ENCODE data around the gene CBR3. TPM values are rescaled to one million over a fixed set of nuclear protein-coding genes. Genes with fewer than 3 reads are reported as not detected.

CBR3 gene
- total and polyA plus RNA-seq, 11 donors, result 1.4 to 5.5 (median 2.9) TPM

DNA sequence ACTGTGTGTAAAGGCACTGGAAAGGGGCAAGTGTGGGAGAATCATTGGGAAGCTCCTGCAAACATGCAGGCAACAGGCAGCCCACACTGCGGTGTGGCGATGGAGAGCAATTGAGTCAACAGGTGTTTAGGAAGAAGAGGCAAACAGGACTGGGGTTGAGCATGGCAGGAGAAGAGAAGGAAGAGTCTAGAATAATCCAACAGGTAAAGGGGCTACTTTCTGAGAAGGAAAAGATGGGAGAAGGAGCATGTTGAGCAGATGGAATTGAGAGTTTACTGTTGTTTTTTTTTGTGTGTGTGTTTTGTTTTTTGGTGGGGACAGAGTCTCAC, 25.9 kb downstream of the CBR3 start:
- H3K9me3 ChIP-seq, result no peaks in the 10 kb centered on the region
- H3K36me3 ChIP-seq, result peaks cover 0 to 9% (median 0%) of the 10 kb centered on the region in 9 donors
- no peak overlapping the region for H3K4me3 ChIP-seq
- intact Hi-C loops (cut with DNase I), result no loop called here
- no peaks in the 10 kb centered on the region for H3K27me3 ChIP-seq
- ATAC-seq (no peak), DNase-seq (no peak)
- 92 to 97% (median 96%) methylated on average over 2 of the region's 2 CpGs for WGBS, 4 donors
- H3K27ac ChIP-seq, result no peak overlapping the region
- TF ChIP-seq CTCF (IDR thresholded peaks at IDR 0.05) (no peak), POLR2A (IDR thresholded peaks at IDR 0.05) (no peak)
- peaks cover 0 to 38% (median 14%) of the 10 kb centered on the region in 12 donors for H3K4me1 ChIP-seq

GRCh38 chr21:36162631-36163030, 27.8 kb downstream of the CBR3 start:
- Histone ChIP-seq H3K27me3 (no peaks in the 10 kb centered on the region), H3K36me3 (peaks cover 0 to 22% (median 10%) of the 10 kb centered on the region in 9 donors), H3K4me3 (no peak overlapping the region), H3K9me3 (no peaks in the 10 kb centered on the region), H3K27ac (no peak overlapping the region), H3K4me1 (peaks cover 0 to 32% (median 8%) of the 10 kb centered on the region in 12 donors)
- intact Hi-C loops (cut with DNase I), result no loop called here
- no peak for TF ChIP-seq CTCF (IDR thresholded peaks at IDR 0.05)
- TF ChIP-seq POLR2A (IDR thresholded peaks at IDR 0.05), result no peak
- WGBS, 4 donors, result 93 to 98% (median 95%) methylated on average over 5 of the region's 5 CpGs
- DNase-seq, result no peak
- ATAC-seq, result no peak

GRCh38 chr21:36163750-36164741, 29.2 kb downstream of the CBR3 start:
- Histone ChIP-seq H3K27ac (peak overlapping the region in 1 of 12 donors; percentile 55), H3K9me3 (no peaks in the 10 kb centered on the region), H3K36me3 (peaks cover 0 to 33% (median 16%) of the 10 kb centered on the region in 9 donors), H3K27me3 (no peaks in the 10 kb centered on the region), H3K4me1 (peaks cover 0 to 28% (median 8%) of the 10 kb centered on the region in 12 donors), H3K4me3 (no peak overlapping the region)
- intact Hi-C loops (cut with DNase I), result no loop called here
- DNase-seq (no peak), ATAC-seq (peak in 1 of 4 donors; percentile 35)
- no peak for TF ChIP-seq CTCF (IDR thresholded peaks at IDR 0.05)
- TF ChIP-seq POLR2A (IDR thresholded peaks at IDR 0.05), result no peak
- WGBS, 4 donors, result 61 to 75% (median 70%) methylated on average over 10 of the region's 10 CpGs

DNA sequence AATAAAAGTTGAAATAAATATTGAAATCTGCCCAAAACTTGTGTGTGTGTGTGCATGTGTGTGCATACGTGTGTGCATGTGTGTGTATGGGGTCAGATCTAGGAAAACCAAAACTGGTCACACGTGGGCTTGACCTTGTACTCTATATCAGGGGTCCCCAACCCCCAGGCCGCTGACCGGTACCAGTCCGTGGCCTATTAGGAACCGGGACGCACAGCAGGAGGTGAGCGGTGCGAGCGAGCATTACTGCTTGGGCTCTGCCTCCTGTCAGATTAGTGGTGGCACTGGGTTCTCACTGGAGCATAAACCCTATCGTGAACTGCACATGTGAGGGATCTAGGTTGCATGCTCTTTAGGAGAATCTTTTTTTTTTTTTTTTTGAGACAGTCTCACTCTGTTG, 30.5 kb downstream of the CBR3 start:
- intact Hi-C loops (cut with DNase I), result no loop called here
- ATAC-seq, result no peak
- Histone ChIP-seq H3K4me1 (peaks cover 0 to 27% (median 8%) of the 10 kb centered on the region in 12 donors), H3K9me3 (no peaks in the 10 kb centered on the region), H3K4me3 (no peak overlapping the region), H3K36me3 (peaks cover 0 to 40% (median 21%) of the 10 kb centered on the region in 9 donors), H3K27ac (no peak overlapping the region), H3K27me3 (no peaks in the 10 kb centered on the region)
- WGBS, 4 donors, result 94 to 96% (median 95%) methylated on average over 11 of the region's 11 CpGs
- TF ChIP-seq POLR2A (IDR thresholded peaks at IDR 0.05) (no peak), CTCF (IDR thresholded peaks at IDR 0.05) (no peak)
- no peak for DNase-seq
